ENCODE results near the gene MCHR1.

Gene MCHR1

GRCh38 chr22:40723396-40723933 lies 44.2 kb downstream of the MCHR1 start:
- DNase-seq (ENCODE audit: low read depth, low spot score): no peak

GRCh38 chr22:40726514-40726913 lies 47.2 kb downstream of the MCHR1 start:
- DNase-seq (ENCODE audit: low read depth, low spot score): no peak

GRCh38 chr22:40727070-40727963 lies 48.0 kb downstream of the MCHR1 start:
- no peak for DNase-seq (ENCODE audit: low read depth, low spot score)

GRCh38 chr22:40727964-40728615 lies 48.8 kb downstream of the MCHR1 start:
- no peak for DNase-seq (ENCODE audit: low read depth, low spot score)

- DNase-seq (ENCODE audit: low read depth, low spot score): no peak
These were observed 49.5 kb downstream of the MCHR1 start for GRCh38 chr22:40728731-40729189.

GRCh38 chr22:40729284-40729683 lies 50.0 kb downstream of the MCHR1 start:
- DNase-seq (ENCODE audit: low read depth, low spot score): no peak

All from smooth muscle cell of the brain vasculature (primary cell).